GM18505 (cell line): Measurements from ENCODE around the gene EIF3M.

Experiments
- ATAC-seq: cut with Tn5 transposase; IDR thresholded peaks from one replicate; pipeline ENCODE4 v1.9.1; 2021; ENCODE audit not compliant: unreplicated experiment
- POLR2A ChIP-seq: IDR thresholded peaks from 4 replicates; pipeline ENCODE4 v1.6.1; 2011; ENCODE audit warnings: borderline replicate concordance; ENCODE audit not compliant: insufficient read depth, insufficient read length; ENCODE audit errors: extremely low read depth

EIF3M gene

DNA sequence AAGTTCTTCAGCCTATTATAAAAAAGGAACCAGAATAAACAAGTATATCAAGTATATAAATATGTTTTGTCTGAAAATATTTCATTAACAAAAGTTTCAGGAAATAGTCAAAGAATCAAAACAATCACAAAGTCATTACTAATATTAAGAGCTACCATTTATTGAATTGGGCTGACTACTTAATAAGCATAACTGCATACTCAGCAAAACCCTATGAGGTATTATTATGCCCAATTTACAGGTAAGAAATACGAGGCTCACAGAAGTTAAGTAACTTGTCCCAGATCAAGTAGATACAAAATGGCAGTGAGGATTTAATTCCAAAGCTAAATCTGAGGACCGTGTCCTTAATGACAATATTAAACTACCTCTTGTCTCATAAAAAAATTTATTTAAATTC lies 52.2 kb downstream of the EIF3M start:
- no peak for ATAC-seq

DNA sequence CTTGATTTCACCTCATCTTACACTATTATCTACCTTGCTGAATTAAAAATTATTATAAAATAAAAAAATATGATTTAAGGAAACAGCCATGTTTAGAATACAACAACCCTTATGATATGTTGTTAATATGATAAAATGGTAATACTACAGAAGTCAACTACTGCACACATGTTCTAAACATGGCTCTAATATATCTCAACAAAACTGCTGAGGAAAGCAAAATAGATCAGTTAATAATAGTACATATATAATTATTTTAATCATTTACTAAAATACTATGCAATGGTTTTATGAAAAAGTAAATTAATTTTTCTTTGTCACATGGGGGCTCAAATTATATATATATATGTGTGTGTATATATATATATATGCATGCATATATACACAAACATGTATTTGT lies 57.7 kb downstream of the EIF3M start:
- no peak for TF ChIP-seq POLR2A
- ATAC-seq = no peak

More for the DNA sequence above, 52.2 kb downstream of the EIF3M start:
- no peak for TF ChIP-seq POLR2A

DNA sequence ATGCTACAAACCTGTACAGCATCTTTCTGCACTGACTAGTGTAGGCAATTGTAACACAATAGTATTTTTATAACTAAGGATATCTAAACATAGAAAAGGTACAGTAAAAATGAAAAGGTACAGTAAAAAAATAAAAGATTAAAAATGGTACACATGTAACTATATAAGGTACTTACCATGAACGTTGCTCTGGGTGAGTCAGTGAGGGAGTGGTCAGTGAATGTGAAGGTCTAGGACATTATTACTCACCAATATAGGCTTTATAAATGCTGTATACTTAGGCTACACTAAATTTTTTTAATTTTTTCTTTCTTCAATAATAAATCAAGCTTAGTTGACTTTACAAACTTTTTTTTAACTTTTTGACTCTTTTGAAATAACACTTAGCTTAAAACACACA lies 59.9 kb downstream of the EIF3M start:
- no peak for TF ChIP-seq POLR2A
- no peak for ATAC-seq
